HuH-7 (cell line): ENCODE measurements around the gene NCL.
"Not testable (repeated sequence)": the region's sequence is repeated elsewhere in the genome, so short reads cannot be mapped to it uniquely, and the experiment has no call there.

Experiments
- DNase-seq: peaks from one replicate; pipeline ENCODE4 v3.0.0; 2011; ENCODE audit warnings: low spot score

The NCL gene

DNA sequence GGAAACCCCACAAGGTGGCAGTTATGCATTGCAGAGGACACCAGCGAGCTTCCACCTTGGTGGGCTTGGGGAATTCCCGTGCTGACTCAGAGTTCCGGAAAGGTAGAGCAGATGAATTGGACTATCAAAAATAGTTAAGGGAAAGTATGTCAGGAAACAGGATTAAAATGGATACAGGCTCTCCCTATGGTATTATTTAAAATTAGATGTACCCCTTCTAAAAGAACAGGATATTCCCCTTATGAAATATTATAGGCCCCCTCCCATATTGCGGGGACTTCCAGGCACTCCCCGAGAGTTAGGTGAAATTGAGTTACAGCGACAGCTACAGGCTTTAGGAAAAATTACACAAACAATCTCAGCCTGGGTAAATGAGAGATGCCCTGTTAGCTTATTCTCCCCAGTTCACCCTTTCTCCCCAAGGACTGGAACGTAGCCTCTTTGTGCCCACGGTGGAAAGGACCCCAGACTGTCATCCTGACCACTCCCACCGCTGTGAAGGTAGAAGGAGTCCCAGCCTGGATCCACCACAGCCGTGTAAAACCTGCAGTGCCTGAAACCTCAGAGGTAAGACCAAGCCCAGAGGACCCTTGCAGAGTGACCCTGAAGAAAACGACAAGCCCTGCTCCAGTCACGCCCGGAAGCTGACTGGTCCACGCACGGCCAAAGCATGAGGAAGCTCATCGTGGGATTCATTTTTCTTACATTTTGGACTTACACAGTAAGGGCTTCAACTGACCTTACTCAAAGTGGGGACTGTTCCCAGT lies 58.5 kb downstream of the NCL start:
- not testable (repeated sequence) for DNase-seq

DNA sequence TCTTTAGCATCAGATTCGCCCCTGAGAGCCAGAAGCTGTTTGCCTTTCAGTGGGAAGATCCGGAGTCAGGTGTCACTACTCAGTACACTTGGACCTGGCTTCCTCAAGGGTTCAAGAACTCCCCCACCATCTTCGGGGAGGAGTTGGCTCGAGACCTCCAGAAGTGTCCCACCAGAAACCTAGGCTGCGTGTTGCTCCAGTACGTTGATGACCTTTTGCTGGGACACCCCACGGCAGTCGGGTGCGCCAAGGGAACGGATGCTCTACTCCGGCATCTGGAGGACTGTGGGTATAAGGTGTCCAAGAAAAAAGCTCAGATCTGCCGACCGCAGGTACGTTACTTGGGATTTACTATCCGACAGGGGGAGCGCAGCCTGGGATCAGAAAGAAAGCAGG lies 60.1 kb downstream of the NCL start:
- not testable (repeated sequence) for DNase-seq
